K562 (cell line): Measurements from ENCODE around the gene TNRC6B. TPM values are rescaled to one million over a fixed set of nuclear protein-coding genes. Genes with fewer than 3 reads are reported as not detected.
A peak's percentile ranks its signal among the peaks of the same experiment; 100 is the strongest.

Experiments used
- ATAC-seq: fragments of 200-7000 bp; cut with Tn5 transposase; 3 replicates; pipeline ENCODE4 v1.9.1; 2020; ENCODE audit warnings: moderate library complexity
- BruUV-seq: library from RNA; stranded (reverse); fragments of 400-500 nt; replicated peaks from 2 replicates; lab custom pipeline; 2021; lab: Mats Ljungman, UMichigan
- CTCF ChIA-PET: fragments of 300-600 bp; formaldehyde crosslinking; extraction: SDS; loops from one replicate; lab custom pipeline; 2021; ENCODE audit warnings: low intra/inter-chr PET ratio; lab: Yijun Ruan, JAX
- POLR2A ChIA-PET: fragments of 300-600, 350-650 bp; sonication (Branson Sonifier 250); formaldehyde crosslinking; extraction: SDS; loops from one replicate; lab custom pipeline; 2021; ENCODE audit warnings: antibody characterized with exemption, inconsistent platforms; lab: Yijun Ruan, JAX
- DNase-seq, 4 experiments: peaks; one replicate each; pipeline versions ENCODE4 v3.0.0 to v3.0.0-alpha.2; 2011 to 2018; ENCODE audit warnings: low spot score in 3 of 4, mixed read lengths in 3 of 4; ENCODE audit errors: extremely low read depth in 1 of 4
- FAIRE-seq: peaks from 2 replicates; lab custom pipeline; 2011; peaks lifted over from hg19 to GRCh38; lab: Jason Lieb, UNC
- H2AFZ ChIP-seq: 2 replicates; pipeline ENCODE4 v1.6.0; 2011; ENCODE audit warnings: low read depth, low read length, control low read depth, inconsistent platforms
- H3K27ac ChIP-seq: fragments of 200-600 bp; 3 replicates; pipeline ENCODE4 v1.8.0; 2011; ENCODE audit warnings: low read depth, mild to moderate bottlenecking, control low read depth, inconsistent platforms, low read length, moderate library complexity, mixed read lengths; ENCODE audit errors: extremely low read depth
- H3K27me3 ChIP-seq, 2 experiments: fragments of 300-600 bp in 1 of 2; 2 replicates in 1 of 2; 3 replicates in 1 of 2; pipeline versions ENCODE4 v1.6.0 to v1.8.0; 2011; ENCODE audit warnings: inconsistent platforms in 2 of 2, low read length in 2 of 2, mild to moderate bottlenecking in 1 of 2, mixed read lengths in 1 of 2, moderate library complexity in 1 of 2; ENCODE audit not compliant: control insufficient read depth in 2 of 2, insufficient read depth in 2 of 2
- H3K36me3 ChIP-seq: fragments of 300-600 bp; 3 replicates; pipeline ENCODE4 v1.8.0; 2011; ENCODE audit warnings: mild to moderate bottlenecking, low read length, inconsistent platforms; ENCODE audit not compliant: control insufficient read depth, insufficient read depth
- H3K4me1 ChIP-seq, 2 experiments: fragments of 200-600 bp in 1 of 2; replicated peaks in 1 of 2; 2 replicates in 1 of 2; 3 replicates in 1 of 2; pipeline versions ENCODE4 v1.5.1 to v1.8.0; 2011; ENCODE audit warnings: inconsistent platforms in 2 of 2, low read length in 2 of 2, mild to moderate bottlenecking in 1 of 2, mixed read lengths in 1 of 2, moderate library complexity in 1 of 2; ENCODE audit not compliant: control insufficient read depth in 2 of 2, insufficient read depth in 2 of 2
- H3K4me2 ChIP-seq: 2 replicates; pipeline ENCODE4 v1.6.1; 2011; ENCODE audit warnings: low read length, control low read depth, inconsistent platforms, mixed read lengths; ENCODE audit not compliant: insufficient read depth
- H3K4me3 ChIP-seq: fragments of 200-600 bp; sonication (generic), shearing (Covaris generic); 2 replicates; pipeline ENCODE4 v1.5.1; 2016; ENCODE audit warnings: control low read depth, inconsistent platforms
- H3K79me2 ChIP-seq: fragments of 200-600 bp; 3 replicates; pipeline ENCODE4 v1.8.0; 2011; ENCODE audit warnings: low read length, inconsistent platforms; ENCODE audit not compliant: control insufficient read depth, insufficient read depth
- H3K9ac ChIP-seq, 2 experiments: 2 replicates each; pipeline versions ENCODE4 v1.6.0 to v1.6.1; 2011; ENCODE audit warnings: low read depth in 2 of 2, low read length in 2 of 2, control low read depth in 1 of 2, inconsistent platforms in 1 of 2, mild to moderate bottlenecking in 1 of 2, mixed read lengths in 1 of 2; ENCODE audit not compliant: insufficient read depth in 1 of 2
- H3K9me1 ChIP-seq: one replicate; pipeline ENCODE4 v1.6.0; 2011; ENCODE audit warnings: inconsistent platforms, mild to moderate bottlenecking, low read length, moderate library complexity; ENCODE audit not compliant: control insufficient read depth, insufficient read depth
- H3K9me3 ChIP-seq: replicated peaks from 2 replicates; pipeline ENCODE4 v1.5.1; 2011; ENCODE audit warnings: low read depth, low read length, inconsistent platforms; ENCODE audit not compliant: control insufficient read depth, insufficient read depth
- H4K20me1 ChIP-seq: replicated peaks from 2 replicates; pipeline ENCODE4 v1.6.1; 2011; ENCODE audit warnings: low read length, inconsistent platforms, mixed read lengths; ENCODE audit not compliant: control insufficient read depth, insufficient read depth
- BRF2 ChIP-seq: IDR thresholded peaks from 3 replicates; pipeline ENCODE4 v1.6.1; 2011; ENCODE audit warnings: borderline replicate concordance, mild to moderate bottlenecking; ENCODE audit not compliant: insufficient read length, insufficient read depth
- CSDE1 ChIP-seq, 2 experiments: fragments of 450-650 bp; IDR thresholded peaks; 2 replicates each; pipeline ENCODE4 v1.6.1; 2016; ENCODE audit warnings: mild to moderate bottlenecking in 1 of 2
- DIDO1 ChIP-seq: fragments of 450-650 bp; IDR thresholded peaks from 2 replicates; pipeline ENCODE4 v1.6.1; 2016; ENCODE audit warnings: low read depth, missing biosample characterization, missing genetic modification characterization
- E2F5 ChIP-seq: sonication (generic); formaldehyde crosslinking; IDR thresholded peaks from 2 replicates; pipeline ENCODE4 v1.8.0; 2022; ENCODE audit warnings: mild to moderate bottlenecking, missing genetic modification reagents
- ETV6 ChIP-seq, 3 experiments: fragments of 150-350 bp in 1 of 3; sonication (generic) in 1 of 3; formaldehyde crosslinking in 1 of 3; IDR thresholded peaks; 2 replicates each; pipeline versions ENCODE4 v1.6.1 to v1.8.0; 2014 to 2022; ENCODE audit warnings: borderline replicate concordance in 2 of 3, low read depth in 2 of 3, antibody characterized with exemption in 1 of 3, low read length in 1 of 3, mild to moderate bottlenecking in 1 of 3, missing genetic modification reagents in 1 of 3
- FOXJ3 ChIP-seq: sonication (generic); formaldehyde crosslinking; IDR thresholded peaks from 2 replicates; pipeline ENCODE4 v1.4.0; 2020; ENCODE audit warnings: mild to moderate bottlenecking, missing genetic modification reagents
- L3MBTL2 ChIP-seq: fragments of 450-650 bp; IDR thresholded peaks from 2 replicates; pipeline ENCODE4 v1.6.1; 2016; ENCODE audit warnings: mild to moderate bottlenecking, moderate library complexity
- LCOR ChIP-seq: sonication (generic); formaldehyde crosslinking; IDR thresholded peaks from 2 replicates; pipeline ENCODE4 v1.8.0; 2022; ENCODE audit warnings: mild to moderate bottlenecking, missing genetic modification reagents
- PHB ChIP-seq: fragments of 250-450 bp; sonication (Bioruptor Pico); IDR thresholded peaks from 2 replicates; pipeline ENCODE4 v1.5.0; 2021
- SAFB ChIP-seq: fragments of 200-400 bp; formaldehyde crosslinking; IDR thresholded peaks from 2 replicates; pipeline ENCODE4 v1.6.1; 2017; ENCODE audit warnings: low read depth, low read length, borderline replicate concordance
- TSHZ1 ChIP-seq: fragments of 250-450 bp; sonication (Bioruptor Pico); IDR thresholded peaks from 2 replicates; pipeline ENCODE4 v1.4.0; 2020; ENCODE audit warnings: mild to moderate bottlenecking, moderate library complexity
- ZEB2 ChIP-seq: fragments of 450-650 bp; IDR thresholded peaks from 2 replicates; pipeline ENCODE4 v1.6.1; 2016
- ZHX1 ChIP-seq: fragments of 150-350 bp; conservative IDR thresholded peaks from 2 replicates; pipeline ENCODE4 v1.6.1; 2014; ENCODE audit warnings: low read length
- ZNF184 ChIP-seq: sonication (generic); formaldehyde crosslinking; IDR thresholded peaks from 2 replicates; pipeline ENCODE4 v1.5.0; 2020; ENCODE audit warnings: missing genetic modification reagents
- WGBS: fragments of 100-300 bp; shearing (Covaris generic); methylation state at CpG from one replicate; pipeline ENCODE4 v1.1.6; 2016; ENCODE audit warnings: low coverage, mixed read lengths; ENCODE audit not compliant: insufficient coverage; ENCODE audit errors: missing lambda C conversion rate; 5-methylcytosine and 5-hydroxymethylcytosine counted together
- in situ Hi-C: fragments of 300-500 bp; cut with MboI; formaldehyde crosslinking; loops from 4 replicates; pipeline ENCODE4 v1.15.0; 2018; ENCODE audit warnings: inconsistent platforms, mixed read lengths
- intact Hi-C: fragments of 100-400 bp; cut with micrococcal nuclease; formaldehyde crosslinking; loops from 2 replicates; pipeline ENCODE4 v1.14.2; 2022
- polyA plus RNA-seq, 8 experiments: library from polyadenylated mRNA; depleted of rRNA in 4 of 8; stranded (reverse) in 5 of 8; unstranded in 3 of 8; fragments of >200 nt; fragmentation: Nextera tagmentation in 2 of 8; fragmentation: Illumina TruSeq in 1 of 8; extraction: Ambion mirVana in 2 of 8; extraction: Trizol in 1 of 8; gene quantifications; 2 replicates each; pipeline versions ENCODE4 v1.2.1 to v1.2.3, GENCODE V29; 2011 to 2014; ENCODE audit warnings: inconsistent platforms in 1 of 8, missing spikeins in 1 of 8
- total RNA-seq, 7 experiments: library from RNA; depleted of rRNA in 6 of 7; stranded (reverse); fragments of >200 nt in 6 of 7; fragmentation: Illumina TruSeq in 2 of 7; extraction: Trizol in 2 of 7; gene quantifications; 2 replicates each; pipeline versions ENCODE4 v1.2.1 to v1.2.3, GENCODE V29; 2011 to 2021; ENCODE audit warnings: low replicate concordance in 1 of 7

TNRC6B gene
- total and polyA plus RNA-seq, 9 of the 15 experiments (the other 6 are each of a cell fraction or from before 2014, with no cell fraction given), result 0.96 to 18.8 (median 10.8) TPM

GRCh38 chr22:40263191-40263590 lies 85.5 kb downstream of the TNRC6B start (continued):
- TF ChIP-seq ZNF184 (CRISPR knock-in tag) (no peak), E2F5 (CRISPR knock-in tag) (no peak), CSDE1 (IDR thresholded peaks at IDR 0.05) (no peak), ZHX1 (no peak), FOXJ3 (CRISPR knock-in tag) (no peak), ZEB2 (no peak), PHB (CRISPR knock-in tag) (no peak), L3MBTL2 (peak; percentile 30; the same call in 1 of the 2 replicates)

- H3K9me1 ChIP-seq, result no peaks in the 10 kb centered on the region
- no peak overlapping the region for H3K4me2 ChIP-seq
- no peak overlapping the region for H2AFZ ChIP-seq
- FAIRE-seq (no peak), DNase-seq (no peak), ATAC-seq (no peak)
- WGBS, result 37% methylated on average over 4 of the region's 4 CpGs
- CTCF ChIA-PET, result no interaction called here
- no peaks in the 10 kb centered on the region for H3K9me3 ChIP-seq
- TSS peak; percentile 39 for BruUV-seq
- in situ Hi-C loops, result no loop called here
- no peaks in the 10 kb centered on the region for H3K79me2 ChIP-seq
- H3K4me1 ChIP-seq, result peaks cover 7 to 8% of the 10 kb centered on the region in 2 experiments; a peak in 4 of 5 replicates
- POLR2A ChIA-PET, result no interaction called here
- H3K9ac ChIP-seq, result no peak overlapping the region
- H3K27ac ChIP-seq, result no peak overlapping the region
- intact Hi-C loops, result no loop called here
- H3K27me3 ChIP-seq, result no peaks in the 10 kb centered on the region
- no peaks in the 10 kb centered on the region for H4K20me1 ChIP-seq
- H3K36me3 ChIP-seq, result peaks cover 51% of the 10 kb centered on the region
- no peak overlapping the region for H3K4me3 ChIP-seq
- TF ChIP-seq BRF2, result no peak
- TF ChIP-seq LCOR (CRISPR knock-in tag), result no peak
- TF ChIP-seq DIDO1 (tag), result no peak
- TF ChIP-seq TSHZ1, result no peak
- TF ChIP-seq PHB (CRISPR knock-in tag), result no peak
- TF ChIP-seq ETV6 (IDR thresholded peaks at IDR 0.05; ENCODE audit: borderline replicate concordance in 1 of 2, low read depth in 2 of 2, low read length in 1 of 2), result peak in 1 of 2 experiments; percentile 62; a peak in 2 of 4 replicates
- TF ChIP-seq ETV6 (CRISPR knock-in tag; IDR thresholded peaks at IDR 0.05; ENCODE audit: borderline replicate concordance), result no peak
- TF ChIP-seq SAFB, result no peak
Measured at GRCh38 chr22:40265783-40266182, 88.1 kb downstream of the TNRC6B start.
